Cerebellar cortex (tissue), 1 donor: ENCODE data around the gene FAM111A.

ENCODE experiments used
- DNase-seq: peaks from one replicate; pipeline ENCODE4 v3.0.0-alpha.2; 2015; ENCODE audit warnings: low spot score

Gene FAM111A

DNA sequence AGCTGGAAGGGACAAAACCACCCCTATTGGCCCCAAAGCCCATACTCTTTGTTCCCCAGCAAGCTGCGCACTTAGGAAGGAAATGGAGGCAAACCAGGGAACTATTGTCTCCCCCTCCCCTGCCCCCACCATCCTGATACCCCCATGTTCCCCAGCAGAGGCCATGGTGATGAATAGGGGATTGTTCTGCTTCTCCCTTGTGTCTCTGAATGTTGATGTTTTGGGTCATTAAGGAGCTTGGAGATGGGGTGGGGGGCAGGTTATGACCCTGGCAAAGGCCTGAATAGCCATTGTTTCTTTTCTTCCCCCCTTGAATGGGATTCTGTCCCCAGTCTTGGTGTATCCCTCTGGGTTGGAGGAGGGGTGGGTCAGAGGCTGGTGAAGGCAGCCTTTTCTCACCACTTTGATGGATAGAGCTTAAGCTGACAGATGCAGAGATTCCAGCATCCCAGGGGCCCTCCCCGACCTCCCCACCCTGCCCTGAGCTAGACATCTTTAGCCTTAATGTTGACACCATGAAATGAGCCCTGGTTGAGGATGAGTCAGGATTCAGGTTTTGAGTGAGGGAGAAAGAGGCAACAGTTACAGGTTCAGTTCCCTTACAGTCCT, 37.6 kb downstream of the FAM111A start:
- DNase-seq, result no peak

DNA sequence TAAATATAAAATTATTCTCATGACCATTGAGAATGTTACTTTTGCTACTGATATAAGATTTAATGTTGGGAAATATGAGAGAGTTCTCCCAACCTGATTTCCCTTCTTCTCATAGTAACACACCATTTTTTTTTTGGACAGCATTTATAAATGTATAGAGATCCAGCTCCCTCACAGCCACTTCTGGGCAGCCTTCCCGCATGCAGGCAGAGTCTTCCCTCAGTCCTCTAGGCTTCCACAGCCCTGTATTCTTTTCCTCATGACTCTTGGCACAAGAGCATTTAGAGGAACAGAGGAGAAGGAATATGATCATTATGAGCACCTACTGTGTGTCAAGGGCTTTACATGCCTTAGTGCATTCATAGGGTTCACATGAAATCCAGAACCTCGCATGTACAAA, 38.3 kb downstream of the FAM111A start:
- DNase-seq, result no peak

DNA sequence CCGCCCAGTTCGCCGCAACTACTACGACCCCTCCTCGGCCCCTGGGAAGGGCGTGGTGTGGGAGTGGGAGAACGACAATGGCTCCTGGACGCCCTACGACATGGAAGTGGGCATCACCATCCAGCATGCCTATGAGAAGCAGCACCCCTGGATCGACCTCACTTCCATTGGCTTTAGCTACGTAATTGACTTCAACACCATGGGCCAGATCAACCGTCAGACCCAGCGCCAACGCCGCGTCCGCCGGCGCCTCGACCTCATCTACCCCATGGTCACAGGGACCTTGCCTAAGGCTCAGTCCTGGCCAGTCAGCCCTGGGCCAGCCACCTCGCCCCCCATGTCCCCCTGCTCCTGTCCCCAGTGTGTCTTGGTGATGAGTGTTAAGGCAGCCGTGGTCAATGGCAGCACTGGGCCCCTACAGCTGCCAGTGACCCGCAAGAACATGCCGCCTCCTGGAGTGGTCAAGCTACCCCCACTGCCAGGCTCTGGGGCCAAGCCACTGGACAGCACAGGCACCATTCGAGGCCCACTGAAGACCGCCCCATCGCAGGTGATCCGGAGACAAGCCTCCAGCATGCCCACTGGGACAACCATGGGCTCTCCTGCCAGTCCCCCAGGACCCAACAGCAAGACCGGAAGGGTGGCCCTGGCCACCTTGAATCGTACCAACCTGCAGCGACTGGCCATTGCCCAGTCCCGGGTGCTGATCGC, 39.2 kb downstream of the FAM111A start:
- no peak for DNase-seq

DNA sequence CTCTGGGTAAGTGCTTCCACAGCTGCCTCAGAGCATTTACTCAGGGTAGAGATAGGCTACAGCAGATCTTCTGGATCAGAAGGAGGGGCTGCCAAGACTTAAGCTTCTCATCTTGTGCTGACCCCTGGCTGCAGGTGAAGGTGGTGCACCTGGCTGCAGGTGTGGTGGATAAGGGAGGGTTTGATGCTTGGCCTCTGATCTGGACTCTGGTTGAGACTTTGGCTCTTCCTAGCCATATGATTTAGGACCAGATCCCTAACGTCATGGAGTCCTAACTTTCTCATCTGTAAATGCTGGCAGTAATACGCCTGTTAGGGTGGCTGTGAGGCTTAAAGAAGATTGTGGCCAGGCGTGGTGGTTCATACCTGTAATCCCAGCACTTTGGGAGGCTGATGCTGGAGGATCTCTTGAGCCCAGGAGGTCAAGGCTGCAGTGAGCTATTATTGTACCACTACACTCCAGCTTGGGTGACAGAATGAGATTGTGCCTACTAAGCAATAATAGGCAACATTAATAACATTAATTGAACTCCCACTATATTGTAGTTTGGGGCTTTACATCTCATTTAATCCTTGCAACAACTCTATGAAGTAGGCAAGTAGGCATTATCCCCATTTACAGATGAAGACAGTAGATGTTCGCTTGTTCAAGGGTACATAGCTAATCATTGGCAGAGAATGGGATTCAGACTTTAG, 39.9 kb downstream of the FAM111A start:
- peak; percentile 12 for DNase-seq

DNA sequence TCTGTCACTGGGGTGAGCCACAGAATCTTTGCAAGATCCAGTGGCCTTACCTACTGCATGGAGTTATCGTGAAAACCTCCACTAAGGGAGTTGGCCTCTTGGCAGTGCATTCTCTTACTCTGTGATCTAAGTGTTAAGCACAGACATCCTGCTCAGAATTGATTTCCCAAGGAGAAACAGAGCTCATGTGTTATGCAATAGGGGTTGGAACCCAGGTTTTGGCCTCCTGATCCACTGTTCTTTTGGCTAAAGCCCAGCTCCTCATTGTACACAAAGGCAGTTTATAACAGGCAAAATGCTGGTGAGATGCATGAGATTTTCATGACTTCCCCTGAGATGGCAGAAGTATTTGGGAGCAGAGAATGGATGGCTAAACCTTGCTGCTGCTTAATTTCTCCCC, 41.1 kb downstream of the FAM111A start:
- DNase-seq, result no peak

DNA sequence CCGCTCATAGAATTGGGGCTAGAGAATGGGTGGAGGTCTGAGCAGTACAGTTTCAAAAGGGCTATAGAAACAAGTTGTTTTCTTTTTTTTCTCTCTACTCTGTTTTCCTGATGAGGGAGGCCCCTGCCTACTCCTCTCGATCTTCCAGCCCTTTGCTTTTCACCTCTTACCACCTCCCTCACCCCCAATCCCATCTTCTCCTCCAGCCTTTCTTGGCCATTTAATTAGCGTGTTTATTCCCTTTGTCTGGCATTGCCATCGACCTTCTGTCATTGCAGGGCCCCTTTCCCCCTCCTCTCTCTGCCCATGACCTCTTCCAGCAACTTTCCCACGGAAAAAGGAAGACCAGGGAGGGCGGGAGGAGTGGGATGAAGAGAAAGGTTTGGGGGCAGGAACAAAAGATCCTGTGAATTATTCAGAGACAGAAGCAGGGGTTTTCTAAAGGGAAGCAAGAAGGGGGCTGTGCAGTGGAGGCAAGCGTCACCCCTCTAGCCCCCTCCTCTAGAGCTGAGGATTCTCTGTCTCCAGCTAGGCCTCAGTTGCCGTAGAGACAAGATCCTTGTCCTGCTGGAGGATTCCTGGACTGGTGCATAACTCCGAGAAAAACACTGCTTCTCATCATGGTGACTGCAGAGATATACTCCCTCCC, 42.2 kb downstream of the FAM111A start:
- no peak for DNase-seq

DNA sequence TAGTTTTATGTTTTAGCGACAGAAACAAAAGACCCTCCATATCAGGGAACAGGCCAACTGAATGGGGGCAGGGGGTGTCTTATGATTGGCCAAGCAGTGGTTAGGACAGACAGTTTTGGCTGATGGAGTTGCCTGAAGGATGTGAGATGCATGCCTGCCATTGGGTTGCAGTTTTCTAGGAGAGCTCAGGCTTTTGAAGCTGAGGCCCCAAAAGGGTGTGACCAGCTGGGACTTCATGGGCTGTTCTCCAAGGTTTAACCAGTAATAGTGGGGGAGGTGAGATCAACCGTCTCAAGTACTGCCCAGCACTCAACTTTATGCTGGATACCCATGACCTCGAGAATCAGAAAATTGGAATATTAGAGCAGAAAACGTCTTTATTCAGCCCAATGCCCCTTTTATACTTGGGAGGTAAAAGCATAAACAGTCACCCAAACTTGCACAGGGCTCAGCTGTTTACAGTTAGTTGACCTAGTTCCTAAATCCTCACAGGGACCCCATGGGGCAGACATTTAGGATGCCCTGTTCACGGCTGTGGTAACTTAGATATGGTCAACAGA, 42.8 kb downstream of the FAM111A start:
- DNase-seq, result no peak

DNA sequence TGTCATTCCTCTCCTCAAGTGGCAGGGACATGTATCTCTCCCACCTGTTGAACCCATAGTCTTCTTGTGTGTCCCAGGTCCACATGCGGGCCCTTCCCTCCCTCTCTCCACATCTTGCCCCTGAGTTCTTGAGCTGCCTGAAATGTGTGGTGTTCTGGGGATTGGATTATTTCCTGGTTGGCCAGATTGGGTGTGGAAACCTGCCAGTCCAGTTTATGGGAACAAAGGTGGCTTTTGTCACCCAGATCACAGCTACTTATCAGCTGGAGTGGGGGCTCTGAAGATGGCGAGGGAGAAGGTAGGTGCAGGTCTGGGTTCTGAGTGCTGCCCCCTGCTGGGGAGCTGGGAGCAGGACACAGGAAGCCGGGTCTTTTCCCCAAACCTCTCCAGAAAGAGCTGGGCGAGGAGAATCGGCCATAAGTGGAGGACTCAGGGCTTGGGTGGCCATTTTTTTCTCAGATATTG, 43.5 kb downstream of the FAM111A start:
- peak; percentile 27 for DNase-seq

DNA sequence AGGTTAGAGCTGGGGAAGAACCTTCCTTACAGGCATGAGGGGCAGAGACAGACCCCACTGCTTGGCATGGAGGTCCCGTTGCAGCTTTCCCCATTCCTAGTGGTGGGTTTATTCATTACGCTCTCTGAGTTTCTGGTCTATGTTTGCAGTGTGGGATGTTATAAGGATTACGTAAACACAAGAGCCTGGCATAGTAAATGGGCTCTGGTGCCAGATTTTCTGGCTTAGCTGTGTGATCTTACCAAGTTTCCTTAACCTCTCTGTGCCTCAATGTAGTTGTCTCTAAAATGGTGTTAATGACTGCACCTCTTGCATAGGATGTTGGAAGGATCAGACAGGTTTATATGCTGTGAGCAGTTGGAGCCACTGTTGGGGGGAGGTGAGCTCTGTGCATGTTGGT, 44.4 kb downstream of the FAM111A start:
- no peak for DNase-seq

DNA sequence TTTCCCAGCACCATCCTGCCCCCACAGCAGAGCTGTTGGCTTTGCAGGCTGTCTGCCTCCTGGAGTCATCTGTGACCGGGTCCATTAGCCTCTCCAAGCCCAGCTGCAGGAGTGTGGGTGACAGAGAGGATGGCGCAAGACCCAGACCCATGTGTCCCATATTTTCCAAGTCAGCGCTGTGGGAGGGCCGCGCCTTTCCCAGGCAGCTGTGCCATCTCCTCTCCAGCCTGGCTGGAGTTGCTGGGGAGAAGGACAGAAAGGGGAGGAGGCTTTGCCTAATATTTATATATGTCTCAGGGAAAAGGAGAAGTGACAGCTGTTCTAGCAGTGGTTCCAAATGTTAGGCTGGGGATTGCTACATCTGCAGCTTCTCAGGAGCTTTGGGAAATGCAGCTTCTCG, 44.9 kb downstream of the FAM111A start:
- no peak for DNase-seq

DNA sequence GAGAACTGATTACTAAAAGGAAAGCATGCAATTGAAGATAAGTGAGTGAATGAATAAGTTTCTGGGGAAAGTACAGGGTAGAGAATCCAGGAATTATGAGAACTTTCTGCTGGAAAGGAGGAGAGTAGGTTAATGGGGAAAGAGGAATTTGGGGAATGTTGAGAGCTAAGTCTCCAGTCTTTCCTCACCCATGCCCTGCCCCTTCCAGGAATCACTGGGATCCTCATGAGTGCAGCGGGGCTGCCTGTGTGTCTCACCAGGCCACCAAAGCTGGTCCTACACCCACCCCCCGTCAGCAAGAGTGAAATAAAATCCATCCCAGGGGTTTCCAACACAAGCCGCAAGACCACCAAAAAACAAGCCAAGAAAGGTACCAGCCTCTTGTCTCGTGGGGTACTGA, 46.3 kb downstream of the FAM111A start:
- DNase-seq, result no peak

DNA sequence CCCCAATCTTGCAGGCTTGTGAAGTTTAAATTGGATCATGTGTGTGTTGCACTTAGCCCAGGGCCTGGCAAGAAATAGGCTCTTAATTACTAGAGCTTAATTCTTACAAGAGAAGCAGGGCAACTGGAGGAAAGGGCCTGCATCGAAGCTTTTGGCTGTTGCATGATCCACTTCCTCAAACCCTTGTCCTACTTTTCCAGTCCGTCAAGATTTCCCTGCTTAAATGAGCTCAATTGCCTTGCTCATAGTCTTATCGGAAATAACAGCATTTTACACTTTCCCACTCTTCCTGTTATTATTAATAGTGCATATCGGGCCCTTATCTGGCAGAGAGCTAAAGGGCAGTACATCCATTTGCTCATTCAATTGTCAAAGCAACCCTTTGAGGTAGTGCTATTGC, 47.3 kb downstream of the FAM111A start:
- no peak for DNase-seq

DNA sequence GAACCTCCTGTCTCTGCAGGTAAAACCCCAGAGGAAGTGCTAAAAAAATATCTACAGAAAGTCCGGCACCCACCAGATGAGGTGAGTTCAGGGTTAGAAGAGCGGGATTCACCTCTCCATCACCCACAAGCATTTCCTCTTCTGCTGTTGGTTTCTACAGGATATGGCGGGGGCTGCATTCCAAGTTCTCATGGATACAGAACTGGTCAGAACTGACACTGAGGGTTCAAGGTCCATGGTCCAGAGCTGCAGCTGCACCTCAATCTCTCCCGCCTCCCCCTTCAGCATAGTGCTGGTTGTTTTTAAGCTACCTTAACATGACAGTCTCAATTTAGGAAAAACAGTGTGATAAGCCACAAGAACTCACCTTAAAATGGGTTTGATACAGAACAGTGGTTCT, 48.4 kb downstream of the FAM111A start:
- no peak for DNase-seq

DNA sequence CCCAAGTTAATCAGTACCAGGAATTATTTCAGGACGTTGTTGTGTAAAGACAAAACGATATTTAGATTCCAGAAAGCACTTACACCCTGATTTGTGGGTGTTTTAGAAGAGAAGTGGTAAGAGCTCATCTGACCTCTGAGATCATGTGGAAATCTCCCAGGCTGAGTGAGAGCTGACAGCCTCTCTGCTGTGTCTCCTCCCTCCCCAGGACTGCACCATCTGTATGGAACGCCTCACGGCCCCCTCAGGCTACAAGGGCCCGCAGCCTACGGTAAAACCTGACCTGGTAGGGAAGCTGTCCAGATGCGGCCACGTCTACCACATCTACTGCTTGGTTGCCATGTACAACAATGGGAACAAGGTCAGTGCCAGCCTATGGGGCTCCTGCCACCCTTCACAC, 49.2 kb downstream of the FAM111A start:
- DNase-seq, result no peak

DNA sequence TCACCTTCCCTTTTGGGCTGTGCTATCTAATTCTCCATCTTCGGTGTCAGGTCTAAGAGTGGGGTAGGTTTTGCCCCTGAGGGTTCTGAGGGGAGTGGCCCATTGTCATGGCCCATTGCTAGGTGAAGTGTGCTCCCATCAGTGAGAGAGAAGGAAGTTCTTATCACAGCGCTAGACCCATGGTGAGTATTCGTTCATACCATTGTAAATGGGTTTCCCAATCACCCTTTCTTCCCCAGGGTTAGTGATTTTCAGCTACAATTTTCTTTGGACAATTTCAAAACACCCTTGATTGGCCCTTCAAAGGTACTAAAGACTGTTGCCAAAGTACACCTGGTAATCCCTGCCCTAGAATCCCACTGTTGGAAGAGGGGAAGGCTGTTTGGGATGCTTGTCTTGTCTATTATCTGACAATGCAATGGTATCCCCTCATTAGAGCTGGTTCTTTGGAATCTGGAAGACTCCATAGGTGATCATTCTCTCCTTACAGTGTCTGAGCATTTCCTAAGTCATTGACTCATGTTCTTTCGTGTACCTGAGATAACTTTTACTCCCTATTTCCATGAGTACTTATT, 49.9 kb downstream of the FAM111A start:
- DNase-seq, result no peak

DNA sequence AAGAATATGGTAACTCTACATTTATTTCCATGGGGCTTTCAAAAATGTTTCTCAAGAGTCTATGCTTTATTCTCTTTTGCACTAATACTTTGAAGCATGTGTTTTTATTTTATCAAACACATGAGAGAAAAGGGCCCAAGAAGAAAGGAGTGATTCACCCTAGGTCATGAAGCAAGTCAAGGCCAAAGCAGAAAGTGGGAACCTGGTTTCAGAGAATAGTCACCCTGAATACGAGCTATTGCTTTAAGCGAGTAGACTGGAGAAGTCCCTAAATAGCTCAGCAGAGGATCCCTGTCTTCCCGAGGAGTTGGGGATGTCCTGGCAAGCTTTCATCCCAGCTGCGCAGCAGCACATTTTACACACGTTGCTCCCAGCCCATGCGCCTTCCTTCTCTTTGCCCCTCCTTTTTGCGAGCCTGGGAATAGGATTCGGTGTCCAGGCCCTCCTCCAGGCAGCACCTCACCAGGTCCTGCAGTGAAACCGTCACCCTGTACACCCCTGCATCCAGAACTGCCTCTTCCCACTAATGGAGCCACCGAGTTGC, 51.0 kb downstream of the FAM111A start:
- DNase-seq, result no peak

DNA sequence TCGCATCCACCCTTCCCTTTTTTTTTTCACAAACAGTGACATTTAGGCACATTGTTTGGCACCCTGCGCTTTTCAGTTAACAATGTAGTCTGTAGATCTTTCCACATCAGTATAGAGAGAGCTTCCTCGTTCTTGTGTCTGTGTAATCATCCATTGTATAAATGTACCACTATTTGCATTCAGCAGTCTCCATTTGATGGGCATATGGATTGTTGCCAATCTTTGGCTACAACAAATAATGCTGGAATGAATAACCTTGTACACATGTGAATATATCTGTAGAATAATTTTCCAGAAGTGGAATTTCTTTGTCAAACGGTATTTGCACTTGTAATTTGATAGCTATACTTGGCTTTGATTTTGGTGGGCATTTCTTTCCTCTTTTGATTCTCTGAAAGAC, 52.9 kb downstream of the FAM111A start:
- DNase-seq, result no peak

DNA sequence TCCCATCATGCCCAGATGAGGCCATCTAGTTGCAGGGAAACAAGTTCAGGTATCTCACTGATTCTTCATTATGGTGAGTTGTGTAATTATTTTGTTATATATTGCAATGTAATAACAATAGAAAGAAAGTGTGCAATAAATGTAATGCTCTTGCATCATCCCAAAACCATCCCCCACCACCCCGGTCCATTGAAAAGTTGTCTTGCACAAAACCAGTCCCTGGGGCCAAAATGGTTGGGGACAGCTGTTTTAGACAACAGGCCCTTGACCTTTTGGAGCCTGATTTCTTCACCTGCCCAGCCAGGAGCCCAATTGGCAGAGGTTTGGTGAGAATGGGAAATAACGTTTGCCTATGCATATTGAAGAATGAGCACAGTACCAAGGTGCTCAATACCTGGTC, 54.1 kb downstream of the FAM111A start:
- no peak for DNase-seq

DNA sequence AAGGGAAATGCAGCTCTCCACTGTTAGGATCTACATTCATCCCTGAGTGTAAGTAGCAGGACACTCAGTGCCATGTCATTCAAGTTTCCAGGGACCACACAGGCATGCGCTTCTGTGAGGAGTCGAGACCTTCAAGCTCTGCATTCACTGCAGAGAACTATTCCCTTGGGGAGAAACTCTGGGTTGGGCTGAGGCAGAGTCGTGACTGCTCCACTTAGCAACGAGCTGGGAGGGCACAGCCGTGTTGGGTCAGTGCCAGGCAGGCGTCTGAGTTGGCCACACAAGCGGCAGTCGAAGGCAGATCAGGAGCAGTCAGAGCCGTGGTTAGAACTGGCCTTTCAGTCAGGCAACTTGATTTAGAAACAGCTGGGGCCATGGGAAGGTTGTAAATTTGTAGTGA, 55.3 kb downstream of the FAM111A start:
- peak; percentile 32 for DNase-seq

DNA sequence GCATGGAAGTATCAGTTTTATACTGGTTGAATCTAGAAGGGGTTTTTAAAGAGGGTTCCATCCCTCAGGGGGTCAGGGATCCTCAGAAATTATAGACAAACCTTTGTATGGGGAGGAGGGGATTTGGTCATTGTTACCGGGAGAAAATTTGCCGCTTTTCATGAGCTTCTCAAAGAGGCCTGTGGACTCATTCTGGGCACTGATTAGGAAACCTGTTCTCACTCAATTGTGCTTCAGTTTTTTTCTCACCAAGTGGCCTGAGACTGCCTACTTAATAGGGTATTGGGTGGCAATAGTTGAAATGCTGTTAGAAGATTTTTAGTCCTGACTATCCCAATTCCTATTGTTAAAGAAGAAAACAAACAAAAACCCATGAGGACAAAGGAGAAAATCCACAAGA, 56.1 kb downstream of the FAM111A start:
- DNase-seq, result no peak

DNA sequence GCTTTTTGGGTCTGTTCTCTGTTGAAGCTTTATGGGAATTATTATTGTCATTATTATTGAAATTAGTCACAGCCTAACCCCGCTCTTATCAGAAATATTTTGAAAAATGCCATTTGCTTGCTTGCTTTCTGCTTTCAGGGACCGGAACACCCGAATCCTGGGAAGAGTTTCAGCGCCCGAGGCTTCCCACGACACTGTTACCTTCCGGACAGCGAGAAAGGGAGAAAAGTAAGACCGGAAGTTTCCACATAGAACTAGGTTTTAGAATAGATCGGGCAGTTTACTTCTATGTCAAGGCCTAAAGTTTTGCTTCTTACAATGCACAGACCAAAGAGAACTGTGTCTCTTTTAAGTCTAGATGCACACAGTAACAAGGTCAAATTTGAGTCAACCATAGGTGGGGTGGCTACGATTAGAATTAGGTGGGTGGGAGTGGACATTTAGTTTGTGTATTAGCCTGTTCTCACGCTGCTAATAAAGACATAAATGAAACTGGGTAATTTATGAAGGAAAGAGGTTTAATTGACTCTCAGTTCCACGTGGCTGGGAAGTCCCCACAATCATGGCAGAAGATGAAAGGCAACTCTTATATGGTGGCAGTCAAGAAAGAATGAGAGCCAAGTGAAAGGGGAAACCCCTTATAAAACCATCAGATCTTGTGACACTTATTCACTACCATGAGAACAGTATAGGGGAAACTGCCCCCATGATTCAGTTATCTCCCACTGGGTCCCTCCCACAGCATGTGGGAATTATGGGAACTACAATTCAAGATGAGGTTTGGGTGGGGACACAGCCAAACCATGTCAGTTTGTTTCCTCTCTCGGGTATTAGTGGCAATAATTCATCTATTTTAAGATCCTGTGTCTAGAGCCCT, 57.1 kb downstream of the FAM111A start:
- no peak for DNase-seq
